HepG2 (cell line): Measurements from ENCODE around the gene FAM184B. TPM values are rescaled to one million over a fixed set of nuclear protein-coding genes. Genes with fewer than 3 reads are reported as not detected.
A peak's percentile ranks its signal among the peaks of the same experiment; 100 is the strongest.

ENCODE experiments used
- CAMTA2 ChIP-seq: sonication (generic); formaldehyde crosslinking; IDR thresholded peaks from 2 replicates; pipeline ENCODE4 v1.4.0; 2020; ENCODE audit warnings: mild to moderate bottlenecking, missing genetic modification reagents, borderline replicate concordance
- CEBPG ChIP-seq: IDR thresholded peaks from 2 replicates; pipeline ENCODE4 v1.6.1; 2016
- CHD2 ChIP-seq: IDR thresholded peaks from 2 replicates; pipeline ENCODE4 v1.6.1; 2011; ENCODE audit warnings: low read depth, low read length, improper control_type of control experiment
- FOXM1 ChIP-seq: sonication (generic); formaldehyde crosslinking; IDR thresholded peaks from 2 replicates; pipeline ENCODE4 v1.5.0; 2020; ENCODE audit warnings: missing genetic modification reagents
- HOXD1 ChIP-seq: sonication (generic); formaldehyde crosslinking; IDR thresholded peaks from 2 replicates; pipeline ENCODE4 v1.5.0; 2020; ENCODE audit warnings: missing genetic modification reagents
- KLF11 ChIP-seq: IDR thresholded peaks from 2 replicates; pipeline ENCODE4 v1.6.1; 2016; ENCODE audit warnings: missing compliant biosample characterization
- MED13 ChIP-seq: sonication (generic); formaldehyde crosslinking; IDR thresholded peaks from 2 replicates; pipeline ENCODE4 v1.5.0; 2020; ENCODE audit warnings: missing genetic modification reagents
- REXO4 ChIP-seq: sonication (generic); formaldehyde crosslinking; IDR thresholded peaks from 2 replicates; pipeline ENCODE4 v1.8.0; 2022; ENCODE audit warnings: missing genetic modification reagents, mild to moderate bottlenecking, borderline replicate concordance
- SP4 ChIP-seq: sonication (generic); formaldehyde crosslinking; IDR thresholded peaks from 2 replicates; pipeline ENCODE4 v1.8.1; 2023; ENCODE audit warnings: mild to moderate bottlenecking, missing genetic modification reagents
- SSRP1 ChIP-seq: IDR thresholded peaks from 2 replicates; pipeline ENCODE4 v1.6.1; 2016; ENCODE audit warnings: control low read depth
- ZFP1 ChIP-seq: IDR thresholded peaks from 2 replicates; pipeline ENCODE4 v1.6.1; 2016
- ZNF282 ChIP-seq: fragments of 450-650 bp; IDR thresholded peaks from 2 replicates; pipeline ENCODE4 v1.6.1; 2018; ENCODE audit not compliant: partially characterized antibody
- ZNF33A ChIP-seq: sonication (generic); formaldehyde crosslinking; IDR thresholded peaks from 2 replicates; pipeline ENCODE4 v1.5.1; 2020; ENCODE audit warnings: missing genetic modification reagents, mild to moderate bottlenecking, moderate library complexity, borderline replicate concordance
- ZNF430 ChIP-seq: sonication (generic); formaldehyde crosslinking; IDR thresholded peaks from 2 replicates; pipeline ENCODE4 v1.9.0; 2021; ENCODE audit warnings: mild to moderate bottlenecking, missing genetic modification reagents
- ZNF451 ChIP-seq: sonication (generic); formaldehyde crosslinking; IDR thresholded peaks from 2 replicates; pipeline ENCODE4 v1.5.0; 2020; ENCODE audit warnings: mild to moderate bottlenecking, missing genetic modification reagents
- ZNF468 ChIP-seq: sonication (generic); formaldehyde crosslinking; IDR thresholded peaks from 2 replicates; pipeline ENCODE4 v1.8.0; 2022; ENCODE audit warnings: mild to moderate bottlenecking, moderate library complexity, missing genetic modification reagents
- ZNF501 ChIP-seq: sonication (generic); formaldehyde crosslinking; IDR thresholded peaks from 2 replicates; pipeline ENCODE4 v1.5.1; 2020; ENCODE audit warnings: mild to moderate bottlenecking, moderate library complexity, missing genetic modification reagents
- ZNF550 ChIP-seq: sonication (generic); formaldehyde crosslinking; IDR thresholded peaks from 2 replicates; pipeline ENCODE4 v1.4.0; 2020; ENCODE audit warnings: mild to moderate bottlenecking, missing genetic modification reagents, borderline replicate concordance
- ZNF713 ChIP-seq: sonication (generic); formaldehyde crosslinking; IDR thresholded peaks from 2 replicates; pipeline ENCODE4 v1.4.0; 2020; ENCODE audit warnings: mild to moderate bottlenecking, missing genetic modification reagents
- ZNF746 ChIP-seq: sonication (generic); formaldehyde crosslinking; IDR thresholded peaks from 2 replicates; pipeline ENCODE4 v1.8.0; 2022; ENCODE audit warnings: mild to moderate bottlenecking, missing genetic modification reagents
- ZNF879 ChIP-seq: sonication (generic); formaldehyde crosslinking; IDR thresholded peaks from 2 replicates; pipeline ENCODE4 v1.8.1; 2023; ENCODE audit warnings: missing genetic modification reagents
- ZNF883 ChIP-seq: sonication (generic); formaldehyde crosslinking; IDR thresholded peaks from 2 replicates; pipeline ENCODE4 v1.5.1; 2020; ENCODE audit warnings: mild to moderate bottlenecking, missing genetic modification reagents; ENCODE audit errors: not compliant biosample characterization
- ZSCAN22 ChIP-seq: sonication (generic); formaldehyde crosslinking; IDR thresholded peaks from 2 replicates; pipeline ENCODE4 v1.4.0; 2020; ENCODE audit warnings: mild to moderate bottlenecking, missing genetic modification reagents
- ZUFSP ChIP-seq: sonication (generic); formaldehyde crosslinking; IDR thresholded peaks from 2 replicates; pipeline ENCODE4 v1.9.0; 2021; ENCODE audit warnings: missing genetic modification reagents, mild to moderate bottlenecking, borderline replicate concordance
- polyA plus RNA-seq, 8 experiments: library from polyadenylated mRNA; depleted of rRNA in 3 of 8; stranded (reverse) in 7 of 8; unstranded in 1 of 8; fragments of >200 nt; fragmentation: Illumina TruSeq in 4 of 8; extraction: Trizol in 4 of 8; gene quantifications; 2 replicates each; pipeline versions ENCODE4 v1.2.1 to v1.2.3, GENCODE V29; 2011 to 2016; ENCODE audit warnings: low read depth in 4 of 8, missing spikeins in 1 of 8, mixed read lengths in 1 of 8; ENCODE audit not compliant: insufficient read depth in 1 of 8
- total RNA-seq, 5 experiments: library from RNA; depleted of rRNA; stranded (reverse); fragments of >200 nt; fragmentation: Illumina TruSeq; extraction: Trizol; gene quantifications; 2 replicates each; pipeline ENCODE4 v1.2.3, GENCODE V29; 2016; ENCODE audit warnings: low read depth in 1 of 5
- TF ChIP-seq, protein P1 (sequence below): IDR thresholded peaks from 2 replicates; pipeline ENCODE4 v1.6.1; 2016; ENCODE audit warnings: mild to moderate bottlenecking
- TF ChIP-seq, protein P2 (sequence below): sonication (generic); formaldehyde crosslinking; IDR thresholded peaks from 2 replicates; pipeline ENCODE4 v1.4.0; 2020; ENCODE audit warnings: missing genetic modification reagents
- TF ChIP-seq, protein P3 (sequence below): sonication (generic); formaldehyde crosslinking; IDR thresholded peaks from 2 replicates; pipeline ENCODE4 v1.8.0; 2022; ENCODE audit warnings: mild to moderate bottlenecking, missing genetic modification reagents

The FAM184B gene
- total and polyA plus RNA-seq, 2 of the 13 experiments (the other 11 are each of a cell fraction or from before 2014, with no cell fraction given): not detected

DNA sequence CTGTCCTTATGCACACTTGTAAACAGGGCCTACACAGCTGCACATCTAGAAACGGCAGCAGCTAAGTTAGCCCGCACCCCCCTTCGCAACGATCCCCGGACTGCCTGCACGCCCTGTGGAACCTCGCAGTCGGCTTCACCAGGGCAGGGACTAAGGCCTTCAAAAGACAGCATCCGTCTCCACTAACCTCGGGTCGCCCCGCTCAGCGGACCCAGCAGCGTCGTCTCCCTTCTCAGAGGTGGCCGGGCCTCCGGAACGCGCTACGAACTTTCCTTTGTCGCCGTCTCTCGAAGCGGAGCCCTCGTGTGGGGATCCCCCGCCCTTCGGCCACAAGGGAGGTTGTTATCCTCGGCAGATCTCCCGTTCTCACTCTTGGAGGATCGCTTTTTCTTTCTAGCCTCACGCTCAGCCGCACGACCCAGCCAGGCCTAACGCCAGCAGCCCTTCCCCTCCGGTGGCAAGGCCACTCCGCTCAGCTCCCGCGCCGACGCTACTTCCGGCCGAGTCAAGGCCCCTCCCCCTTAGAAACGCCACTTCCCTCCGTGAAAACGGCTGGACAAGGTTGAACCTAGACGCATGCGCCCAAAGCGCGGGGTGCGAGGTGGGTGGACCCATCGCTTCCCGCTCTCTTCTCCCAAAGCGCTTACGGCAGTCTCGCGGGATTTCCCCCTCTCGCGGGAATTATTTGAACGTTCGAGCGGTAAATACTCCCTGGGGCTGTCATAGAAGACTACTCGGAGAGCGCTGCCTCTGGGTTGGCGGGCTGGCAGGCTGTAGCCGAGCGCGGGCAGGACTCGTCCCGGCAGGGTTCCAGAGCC is 29.0 kb upstream of the FAM184B start, which contains the start of the genes DCAF16 and NCAPG (continued):
- no peak for TF ChIP-seq ZNF451
- TF ChIP-seq KLF11 (CRISPR knock-in tag): peak; percentile 14; the same call in 1 of the 2 replicates
- no peak for TF ChIP-seq SSRP1 (CRISPR knock-in tag)
- TF ChIP-seq ZNF550 (CRISPR knock-in tag): no peak
- no peak for TF ChIP-seq REXO4 (CRISPR knock-in tag)
- TF ChIP-seq ZNF282: no peak
- peak; percentile 95 for TF ChIP-seq ZNF883 (CRISPR knock-in tag)
- peak; percentile 90; the same call in 1 of the 2 replicates for TF ChIP-seq ZNF430 (CRISPR knock-in tag)
- no peak for TF ChIP-seq ZNF879 (CRISPR knock-in tag)
- no peak for TF ChIP-seq ZNF713 (CRISPR knock-in tag)
- TF ChIP-seq, protein P1, sequence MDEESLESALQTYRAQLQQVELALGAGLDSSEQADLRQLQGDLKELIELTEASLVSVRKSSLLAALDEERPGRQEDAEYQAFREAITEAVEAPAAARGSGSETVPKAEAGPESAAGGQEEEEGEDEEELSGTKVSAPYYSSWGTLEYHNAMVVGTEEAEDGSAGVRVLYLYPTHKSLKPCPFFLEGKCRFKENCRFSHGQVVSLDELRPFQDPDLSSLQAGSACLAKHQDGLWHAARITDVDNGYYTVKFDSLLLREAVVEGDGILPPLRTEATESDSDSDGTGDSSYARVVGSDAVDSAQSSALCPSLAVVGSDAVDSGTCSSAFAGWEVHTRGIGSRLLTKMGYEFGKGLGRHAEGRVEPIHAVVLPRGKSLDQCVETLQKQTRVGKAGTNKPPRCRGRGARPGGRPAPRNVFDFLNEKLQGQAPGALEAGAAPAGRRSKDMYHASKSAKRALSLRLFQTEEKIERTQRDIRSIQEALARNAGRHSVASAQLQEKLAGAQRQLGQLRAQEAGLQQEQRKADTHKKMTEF (CRISPR knock-in tag): peak; percentile 66
- TF ChIP-seq, protein P2, sequence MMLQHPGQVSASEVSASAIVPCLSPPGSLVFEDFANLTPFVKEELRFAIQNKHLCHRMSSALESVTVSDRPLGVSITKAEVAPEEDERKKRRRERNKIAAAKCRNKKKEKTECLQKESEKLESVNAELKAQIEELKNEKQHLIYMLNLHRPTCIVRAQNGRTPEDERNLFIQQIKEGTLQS (CRISPR knock-in tag): peak; percentile 18; the same call in 1 of the 2 replicates
- peak; percentile 8; the same call in 1 of the 2 replicates for TF ChIP-seq CEBPG (CRISPR knock-in tag)
- no peak for TF ChIP-seq ZUFSP
- peak; percentile 100 for TF ChIP-seq CHD2
- TF ChIP-seq, protein P3, sequence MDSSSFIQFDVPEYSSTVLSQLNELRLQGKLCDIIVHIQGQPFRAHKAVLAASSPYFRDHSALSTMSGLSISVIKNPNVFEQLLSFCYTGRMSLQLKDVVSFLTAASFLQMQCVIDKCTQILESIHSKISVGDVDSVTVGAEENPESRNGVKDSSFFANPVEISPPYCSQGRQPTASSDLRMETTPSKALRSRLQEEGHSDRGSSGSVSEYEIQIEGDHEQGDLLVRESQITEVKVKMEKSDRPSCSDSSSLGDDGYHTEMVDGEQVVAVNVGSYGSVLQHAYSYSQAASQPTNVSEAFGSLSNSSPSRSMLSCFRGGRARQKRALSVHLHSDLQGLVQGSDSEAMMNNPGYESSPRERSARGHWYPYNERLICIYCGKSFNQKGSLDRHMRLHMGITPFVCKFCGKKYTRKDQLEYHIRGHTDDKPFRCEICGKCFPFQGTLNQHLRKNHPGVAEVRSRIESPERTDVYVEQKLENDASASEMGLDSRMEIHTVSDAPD (CRISPR knock-in tag): 0 out of 2 replicates have a peak, but pooled peaks have one; percentile 41
- TF ChIP-seq MED13 (CRISPR knock-in tag): no peak; the same call in 1 of the 2 replicates
- peak; percentile 78 for TF ChIP-seq ZNF501 (CRISPR knock-in tag)
- TF ChIP-seq SP4 (CRISPR knock-in tag): peak; percentile 77
- peak; percentile 72; the same call in 1 of the 2 replicates for TF ChIP-seq CAMTA2 (CRISPR knock-in tag)
- no peak for TF ChIP-seq ZSCAN22 (CRISPR knock-in tag)
- peak; percentile 74; the same call in 1 of the 2 replicates for TF ChIP-seq FOXM1
- TF ChIP-seq ZFP1: no peak
- peak; percentile 47; the same call in 1 of the 2 replicates for TF ChIP-seq ZNF746 (CRISPR knock-in tag)
- TF ChIP-seq ZNF468 (CRISPR knock-in tag): no peak
- TF ChIP-seq ZNF33A: 0 out of 2 replicates have a peak, but pooled peaks have one; percentile 69
- peak; percentile 43; the same call in 1 of the 2 replicates for TF ChIP-seq HOXD1 (CRISPR knock-in tag)
